GM21529 (cell line): ENCODE data around the gene ARPIN.
"Not testable (repeated sequence)": the region's sequence is repeated elsewhere in the genome, so short reads cannot be mapped to it uniquely, and the experiment has no call there.

ENCODE experiments used
- ATAC-seq: cut with Tn5 transposase; IDR thresholded peaks from one replicate; pipeline ENCODE4 v1.9.1; 2021; ENCODE audit not compliant: unreplicated experiment

ARPIN gene

GRCh38 chr15:89878323-89878722, 34.4 kb downstream of the ARPIN start:
- no peak for ATAC-seq

DNA sequence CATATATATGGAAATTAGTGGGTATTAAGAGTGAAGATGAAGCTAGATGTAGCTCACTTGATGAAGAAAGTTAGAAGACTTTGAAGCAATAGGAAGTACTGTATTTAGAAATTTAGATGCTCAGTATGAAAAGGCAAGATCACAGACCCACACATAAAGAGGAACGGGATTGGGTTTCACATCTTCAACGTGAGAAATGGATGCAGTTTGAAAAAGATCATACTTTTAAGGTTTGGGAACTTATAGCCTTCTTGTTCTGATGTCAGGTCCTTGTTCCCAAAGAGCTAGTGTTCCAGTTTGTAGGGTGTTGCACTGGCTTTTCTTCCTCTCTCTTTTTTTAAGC, 35.7 kb downstream of the ARPIN start:
- ATAC-seq, result no peak

DNA sequence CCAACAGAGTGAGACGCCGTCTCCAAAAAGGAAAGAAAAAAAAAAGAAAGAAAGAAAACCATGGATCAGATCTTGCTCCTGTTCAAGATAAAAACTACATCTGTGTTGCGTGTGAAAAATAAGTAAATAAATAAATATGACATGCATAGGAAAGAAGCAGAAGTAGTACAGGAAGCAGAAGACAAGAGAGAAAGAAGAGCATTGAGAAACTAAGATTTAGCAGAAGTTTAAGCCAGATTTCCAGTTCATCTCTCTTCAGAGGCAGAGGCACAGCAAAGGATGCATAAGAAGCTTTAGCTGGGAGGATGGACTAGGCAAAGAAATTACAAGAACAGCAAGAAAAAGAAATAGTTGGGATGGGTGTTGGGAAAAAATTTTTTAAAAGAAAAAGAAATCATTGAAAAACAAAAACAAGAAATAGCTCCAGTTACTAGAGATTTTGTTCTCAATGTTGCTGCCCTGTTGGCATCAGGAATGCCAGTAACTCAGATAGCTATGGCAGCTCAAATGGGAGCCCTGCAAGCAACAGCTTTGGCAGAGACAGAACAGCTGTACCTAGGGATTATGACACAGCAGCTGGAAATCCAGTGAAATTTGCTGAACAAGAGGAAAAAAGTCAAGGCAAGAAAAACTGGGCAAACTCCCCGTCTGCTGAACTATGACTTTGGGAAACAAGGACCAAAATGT, 36.2 kb downstream of the ARPIN start:
- ATAC-seq, result no peak

DNA sequence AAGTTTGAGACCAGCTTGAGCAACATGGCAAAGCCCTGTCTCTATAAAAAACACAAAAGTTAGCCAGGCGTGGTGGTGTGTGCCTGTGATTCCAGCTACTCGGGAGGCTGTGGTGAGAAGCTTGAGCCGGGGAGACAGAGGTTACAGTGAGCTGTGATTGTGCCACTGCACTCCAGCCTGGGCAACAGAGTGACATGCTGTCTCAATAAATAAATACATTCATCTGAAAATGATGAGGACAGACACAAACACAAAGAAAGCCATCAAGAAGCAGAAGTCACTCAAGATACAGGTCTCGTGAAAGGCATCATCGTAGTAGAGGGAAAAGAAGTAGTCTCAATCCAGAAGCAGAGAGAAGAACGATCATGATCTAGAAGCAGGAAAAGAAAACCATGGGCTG, 37.0 kb downstream of the ARPIN start:
- no peak for ATAC-seq

DNA sequence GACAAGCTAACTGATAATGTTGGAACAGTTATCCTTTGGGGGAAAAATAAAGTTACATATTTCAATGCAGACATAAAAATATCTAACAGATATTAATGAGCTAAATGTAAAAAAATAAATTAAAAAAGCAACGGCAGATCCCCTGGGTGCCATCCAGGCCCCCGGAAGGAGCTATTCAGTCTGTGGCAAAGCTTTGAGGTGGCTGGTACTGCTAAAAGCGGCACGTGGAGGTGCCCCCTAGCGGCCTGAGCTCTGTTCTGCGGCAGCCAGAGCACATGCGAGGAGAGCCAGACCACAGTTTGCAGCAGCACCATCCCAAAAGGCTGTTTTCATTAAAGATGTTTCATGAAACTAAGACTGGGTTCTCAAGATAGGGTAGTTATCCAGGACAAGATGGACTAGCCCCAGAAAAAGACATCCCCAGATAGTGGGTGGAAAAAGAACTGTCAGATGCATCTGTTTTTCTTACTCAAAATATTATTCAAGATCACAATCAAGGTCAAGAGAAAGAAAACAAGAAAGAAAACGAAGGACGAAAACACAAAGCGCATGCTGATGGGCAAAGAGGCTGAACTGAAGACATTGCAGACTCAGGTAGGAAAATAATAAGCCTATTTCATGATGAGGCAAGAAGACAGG, 37.7 kb downstream of the ARPIN start:
- ATAC-seq, result peak; percentile 95

GRCh38 chr15:89870688-89871288, 42.0 kb downstream of the ARPIN start:
- ATAC-seq, result no peak

- no peak for ATAC-seq
Measured at GRCh38 chr15:89870006-89870405, 42.7 kb downstream of the ARPIN start.

- not testable (repeated sequence) for ATAC-seq
Measured at GRCh38 chr15:89869490-89869889, 43.3 kb downstream of the ARPIN start.

- ATAC-seq, result no peak
Measured at GRCh38 chr15:89864958-89865739, 47.6 kb downstream of the ARPIN start.

GRCh38 chr15:89863918-89864317, 48.8 kb downstream of the ARPIN start:
- no peak for ATAC-seq

DNA sequence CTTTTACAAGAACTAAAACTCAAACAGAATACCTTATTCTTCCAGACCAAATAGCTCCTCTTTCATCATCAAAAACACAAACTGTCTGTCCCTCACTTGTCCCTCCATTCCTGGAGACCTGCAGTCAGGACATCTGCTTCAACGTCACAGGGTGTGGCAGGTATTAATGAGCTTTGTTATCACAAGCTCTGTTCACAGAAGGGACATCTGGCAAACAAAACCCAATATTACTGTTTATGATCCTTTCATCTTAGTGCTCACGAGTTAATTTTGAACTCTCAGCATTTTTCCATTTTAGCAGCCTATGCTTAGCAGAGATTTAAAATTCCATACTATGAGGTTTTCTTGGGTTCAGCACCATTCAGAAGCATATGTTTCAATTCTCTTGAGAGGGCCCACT, 51.9 kb downstream of the ARPIN start:
- ATAC-seq, result no peak

DNA sequence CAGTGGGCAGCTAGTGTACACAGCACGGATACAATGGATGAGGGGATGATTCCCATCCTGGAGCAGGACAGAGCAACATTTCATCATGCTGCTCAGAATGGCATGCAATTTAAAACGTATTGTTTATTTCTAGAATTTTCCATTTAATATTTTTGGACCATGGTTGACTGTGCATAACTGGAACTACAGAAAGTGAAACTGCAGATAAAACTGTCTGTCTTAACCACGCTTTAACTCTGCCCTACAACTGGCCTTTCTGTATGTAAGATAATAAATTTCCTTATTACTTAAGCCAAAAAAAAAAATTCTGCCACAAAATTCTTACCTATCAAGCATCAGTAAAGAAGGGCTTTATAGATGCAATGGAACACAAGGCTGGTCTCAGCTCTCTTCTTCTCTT, 52.3 kb downstream of the ARPIN start:
- no peak for ATAC-seq

- ATAC-seq, result no peak
Measured at GRCh38 chr15:89858661-89859458, 53.9 kb downstream of the ARPIN start.

- ATAC-seq, result no peak
Measured at GRCh38 chr15:89857673-89858072, 55.1 kb downstream of the ARPIN start.

DNA sequence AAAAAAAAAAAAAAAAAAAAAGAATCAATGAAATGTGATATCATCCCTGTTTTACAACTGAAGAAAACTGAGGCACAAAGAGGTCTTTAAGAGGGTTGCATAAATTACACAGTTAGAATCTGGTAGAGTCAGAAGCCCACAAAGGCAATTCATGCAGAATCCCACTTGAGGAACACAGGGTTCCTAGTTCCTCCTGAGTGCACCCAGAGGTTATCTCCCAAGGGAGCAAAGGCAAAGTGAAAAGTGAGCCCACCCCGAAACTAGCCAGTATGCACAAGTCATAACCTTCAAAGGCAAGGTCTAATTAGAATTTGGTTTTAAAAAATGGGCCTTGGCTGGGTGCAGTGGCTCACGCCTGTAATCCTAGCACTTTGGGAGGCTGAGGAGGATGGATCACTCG, 56.8 kb downstream of the ARPIN start:
- ATAC-seq, result no peak

DNA sequence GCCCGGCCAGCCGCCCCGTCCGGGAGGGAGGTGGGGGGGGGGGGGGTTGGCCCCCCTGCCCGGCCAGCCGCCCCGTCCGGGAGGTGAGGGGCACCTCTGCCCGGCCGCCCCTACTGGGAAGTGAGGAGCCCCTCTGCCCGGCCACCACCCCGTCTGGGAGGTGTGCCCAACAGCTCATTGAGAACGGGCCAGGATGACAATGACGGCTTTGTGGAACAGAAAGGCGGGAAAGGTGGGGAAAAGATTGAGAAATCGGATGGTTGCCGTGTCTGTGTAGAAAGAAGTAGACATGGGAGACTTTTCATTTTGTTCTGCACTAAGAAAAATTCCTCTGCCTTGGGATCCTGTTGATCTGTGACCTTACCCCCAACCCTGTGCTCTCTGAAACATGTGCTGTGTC, 57.9 kb downstream of the ARPIN start:
- not testable (repeated sequence) for ATAC-seq

DNA sequence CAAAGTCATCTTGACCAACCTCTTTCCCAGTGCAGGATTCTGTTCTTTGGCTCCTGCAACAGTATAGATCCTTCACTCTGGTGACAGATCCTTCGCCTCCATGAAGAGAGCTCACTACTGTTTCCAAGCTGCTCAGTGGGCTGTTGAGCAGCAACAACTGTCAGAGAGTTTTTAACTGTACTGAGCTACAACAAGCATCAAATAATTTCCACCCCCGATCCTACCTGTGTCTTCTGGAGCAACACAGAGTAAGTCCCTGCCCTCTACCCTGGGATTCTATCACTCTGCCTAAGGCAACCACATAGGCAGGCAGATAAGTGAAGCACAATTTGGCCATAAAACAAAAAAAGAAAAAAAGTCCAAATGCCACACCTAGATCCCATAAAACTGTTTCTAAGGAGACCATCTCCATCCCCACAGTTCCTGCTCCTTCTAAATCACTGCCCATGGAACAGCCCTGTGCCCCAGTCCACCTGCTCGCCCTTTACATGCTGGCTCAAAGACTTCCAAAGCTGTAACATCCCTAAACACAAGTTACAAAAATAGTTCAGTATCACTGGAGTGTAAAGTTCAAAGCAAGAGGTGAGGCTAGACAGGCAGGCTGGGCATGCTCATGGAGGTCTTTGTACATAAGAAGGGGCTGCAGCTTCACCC, 60.3 kb downstream of the ARPIN start:
- no peak for ATAC-seq

DNA sequence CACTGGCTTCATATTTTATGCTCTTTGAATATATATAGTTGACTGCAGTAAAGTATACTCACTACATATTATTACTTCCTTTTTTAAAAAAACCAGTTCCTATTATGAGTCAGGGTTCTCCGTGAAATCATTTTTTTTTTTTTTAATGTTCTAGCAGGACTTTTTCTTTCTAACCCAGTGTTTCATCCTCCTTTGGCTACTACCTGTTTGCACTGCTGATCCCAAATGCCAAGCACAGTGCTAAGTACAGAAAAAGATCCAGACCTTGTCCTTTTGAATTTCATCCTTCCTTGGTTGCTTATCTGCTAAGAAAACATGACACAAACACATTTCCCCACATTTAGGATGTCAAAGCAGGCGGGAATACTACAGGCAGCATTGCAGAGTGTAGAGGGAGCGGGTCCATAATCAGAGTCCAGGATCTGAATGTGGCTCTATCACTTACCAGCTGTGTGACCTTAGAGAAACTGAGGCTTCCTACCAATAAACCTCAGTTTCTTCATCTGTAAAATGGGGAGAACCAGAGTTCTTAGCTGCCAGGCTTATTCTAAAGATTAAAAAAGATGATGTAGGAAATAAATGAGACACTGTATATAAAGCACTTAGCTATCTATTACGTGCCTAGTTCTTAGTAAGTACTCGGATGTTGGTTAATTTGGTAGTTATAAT, 60.9 kb downstream of the ARPIN start:
- ATAC-seq, result peak; percentile 60

DNA sequence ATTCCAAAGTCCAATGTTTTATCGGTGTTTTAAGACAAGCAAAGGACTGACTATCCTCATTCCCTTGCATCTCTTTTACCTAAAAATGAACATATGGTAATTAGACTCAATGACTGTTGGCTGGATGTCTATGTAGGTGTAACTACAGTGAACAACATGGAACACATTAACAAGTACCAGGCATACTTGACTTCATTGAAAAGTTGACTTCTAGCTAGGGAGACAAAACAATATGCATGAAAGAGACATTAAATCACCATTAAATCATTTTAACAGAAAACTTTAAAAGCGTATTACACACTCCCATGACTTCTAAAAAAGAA, 63.8 kb downstream of the ARPIN start:
- ATAC-seq, result no peak

DNA sequence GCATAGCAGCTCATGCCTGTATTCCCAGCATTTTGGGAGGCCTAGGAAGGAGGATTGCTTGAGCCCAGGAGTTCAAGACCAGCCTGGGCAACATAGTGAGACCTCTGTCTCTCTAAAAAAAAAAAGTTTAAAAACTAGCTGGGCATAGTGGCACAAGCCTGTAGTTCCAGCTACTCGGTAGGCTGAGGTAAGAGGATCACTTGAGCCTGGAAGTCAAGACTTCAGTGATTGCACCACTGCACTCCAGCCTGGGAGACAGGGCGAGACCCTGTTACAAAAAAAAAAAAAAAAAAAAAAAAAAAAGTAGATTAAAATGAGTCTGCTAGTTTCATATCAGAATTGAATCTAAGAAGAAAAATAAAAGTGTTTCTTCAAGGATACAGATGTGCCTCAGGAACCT, 65.7 kb downstream of the ARPIN start:
- ATAC-seq, result no peak
